Panc1 (cell line): Measurements from ENCODE around the gene MFN1. TPM values are rescaled to one million over a fixed set of nuclear protein-coding genes. Genes with fewer than 3 reads are reported as not detected.

ENCODE experiments used
- ATAC-seq: fragments of 200-7000 bp; cut with Tn5 transposase; 2 replicates; pipeline ENCODE4 v1.9.1; 2020; ENCODE audit warnings: mild to moderate bottlenecking, moderate library complexity
- BruUV-seq: library from RNA; stranded (reverse); fragments of 400-500 nt; replicated peaks from 2 replicates; lab custom pipeline; 2021; lab: Mats Ljungman, UMichigan
- CTCF ChIA-PET: fragments of 300-600 bp; sonication (Branson Sonifier 250); formaldehyde crosslinking; loops from one replicate; lab custom pipeline; 2022; ENCODE audit warnings: antibody characterized with exemption; lab: Charles Lee
- POLR2A ChIA-PET: fragments of 300-600 bp; sonication (Branson Sonifier 250); formaldehyde crosslinking; loops from one replicate; lab custom pipeline; 2022; ENCODE audit warnings: antibody characterized with exemption; lab: Charles Lee
- DNase-seq: peaks from one replicate; pipeline ENCODE4 v3.0.0-alpha.2; 2010; ENCODE audit warnings: low read depth, low spot score
- H3K27ac ChIP-seq: 2 replicates; pipeline ENCODE4 v1.5.1; 2011; ENCODE audit warnings: mild to moderate bottlenecking, low read length, inconsistent platforms
- H3K27me3 ChIP-seq: fragments of 200-500 bp; sonication (Bioruptor generic); 2 replicates; pipeline ENCODE4 v1.6.0; 2014; ENCODE audit warnings: low read length, inconsistent platforms; ENCODE audit not compliant: control insufficient read depth, insufficient read depth
- H3K36me3 ChIP-seq: fragments of 200-500 bp; sonication (Bioruptor generic); 2 replicates; pipeline ENCODE4 v1.5.1; 2014; ENCODE audit warnings: inconsistent platforms, mild to moderate bottlenecking, low read length, moderate library complexity; ENCODE audit not compliant: control insufficient read depth, insufficient read depth
- H3K4me1 ChIP-seq: 2 replicates; pipeline ENCODE4 v1.5.1; 2011; ENCODE audit warnings: inconsistent platforms, mild to moderate bottlenecking, low read length, moderate library complexity; ENCODE audit not compliant: control insufficient read depth, insufficient read depth
- H3K4me3 ChIP-seq, 2 experiments: 2 replicates each; pipeline ENCODE4 v1.5.1; 2011 to 2012; ENCODE audit warnings: low read depth in 2 of 2, low read length in 2 of 2, mild to moderate bottlenecking in 2 of 2, inconsistent platforms in 1 of 2, moderate library complexity in 1 of 2
- H3K9me3 ChIP-seq: fragments of 200-500 bp; sonication (Bioruptor generic); 2 replicates; pipeline ENCODE4 v1.5.1; 2014; ENCODE audit warnings: low read depth, mild to moderate bottlenecking, inconsistent platforms, low read length, moderate library complexity; ENCODE audit not compliant: control insufficient read depth, insufficient read depth
- CTCF ChIP-seq: fragments of 450-650 bp; IDR thresholded peaks from 2 replicates; pipeline ENCODE4 v1.5.1; 2017; ENCODE audit warnings: mild to moderate bottlenecking
- POLR2AphosphoS5 ChIP-seq: IDR thresholded peaks from 2 replicates; pipeline ENCODE4 v1.6.1; 2012; ENCODE audit warnings: mild to moderate bottlenecking, low read depth, low read length, moderate library complexity
- SIN3A ChIP-seq: IDR thresholded peaks from 2 replicates; pipeline ENCODE4 v1.6.1; 2012; ENCODE audit warnings: low read depth, mild to moderate bottlenecking, low read length, moderate library complexity, borderline replicate concordance; ENCODE audit not compliant: insufficient read depth
- TCF7L2 ChIP-seq: IDR thresholded peaks from 2 replicates; pipeline ENCODE4 v1.6.1; 2011; ENCODE audit warnings: mild to moderate bottlenecking, low read depth, low read length, inconsistent platforms
- in situ Hi-C: cut with HindIII; loops from 2 replicates; pipeline ENCODE4 v1.10.0; 2016; ENCODE audit warnings: low sequenced_read_pairs, low pct_unique_long_range_greater_than_20kb
- intact Hi-C: fragments of 100-400 bp; cut with micrococcal nuclease; formaldehyde crosslinking; loops from one replicate; pipeline ENCODE4 v1.10.0; 2022; ENCODE audit not compliant: unreplicated experiment
- total RNA-seq: library from RNA; stranded (reverse); gene quantifications from one replicate; pipeline ENCODE4 v1.2.1, GENCODE V29; 2021; ENCODE audit not compliant: unreplicated experiment
- TF ChIP-seq, protein P1 (sequence below), 2 experiments: IDR thresholded peaks; 2 replicates each; pipeline ENCODE4 v1.6.1; 2011 to 2012; ENCODE audit warnings: low read depth in 2 of 2, control low read depth in 1 of 2, low read length in 1 of 2, mild to moderate bottlenecking in 1 of 2, moderate library complexity in 1 of 2; ENCODE audit not compliant: insufficient read depth in 1 of 2

Gene MFN1
- total RNA-seq, 1 experiment from 2014 or later = 73.5 TPM

GRCh38 chr3:179415377-179415776 lies 67.9 kb downstream of the MFN1 start:
- H3K36me3 ChIP-seq = no peaks in the 10 kb centered on the region
- no peak for ATAC-seq

GRCh38 chr3:179416681-179417080 lies 69.2 kb downstream of the MFN1 start:
- ChIA-PET CTCF (no interaction called here), POLR2A (no interaction called here)
- no peaks in the 10 kb centered on the region for H3K27me3 ChIP-seq
- intact Hi-C loops = no loop called here
- DNase-seq = no peak
- H3K36me3 ChIP-seq = no peaks in the 10 kb centered on the region
- BruUV-seq = no TSS peak
- no peaks in the 10 kb centered on the region for H3K4me1 ChIP-seq
- no peak overlapping the region for H3K27ac ChIP-seq
- no peak for TF ChIP-seq CTCF
- TF ChIP-seq SIN3A = no peak
- TF ChIP-seq TCF7L2 = no peak
- TF ChIP-seq, protein P1, sequence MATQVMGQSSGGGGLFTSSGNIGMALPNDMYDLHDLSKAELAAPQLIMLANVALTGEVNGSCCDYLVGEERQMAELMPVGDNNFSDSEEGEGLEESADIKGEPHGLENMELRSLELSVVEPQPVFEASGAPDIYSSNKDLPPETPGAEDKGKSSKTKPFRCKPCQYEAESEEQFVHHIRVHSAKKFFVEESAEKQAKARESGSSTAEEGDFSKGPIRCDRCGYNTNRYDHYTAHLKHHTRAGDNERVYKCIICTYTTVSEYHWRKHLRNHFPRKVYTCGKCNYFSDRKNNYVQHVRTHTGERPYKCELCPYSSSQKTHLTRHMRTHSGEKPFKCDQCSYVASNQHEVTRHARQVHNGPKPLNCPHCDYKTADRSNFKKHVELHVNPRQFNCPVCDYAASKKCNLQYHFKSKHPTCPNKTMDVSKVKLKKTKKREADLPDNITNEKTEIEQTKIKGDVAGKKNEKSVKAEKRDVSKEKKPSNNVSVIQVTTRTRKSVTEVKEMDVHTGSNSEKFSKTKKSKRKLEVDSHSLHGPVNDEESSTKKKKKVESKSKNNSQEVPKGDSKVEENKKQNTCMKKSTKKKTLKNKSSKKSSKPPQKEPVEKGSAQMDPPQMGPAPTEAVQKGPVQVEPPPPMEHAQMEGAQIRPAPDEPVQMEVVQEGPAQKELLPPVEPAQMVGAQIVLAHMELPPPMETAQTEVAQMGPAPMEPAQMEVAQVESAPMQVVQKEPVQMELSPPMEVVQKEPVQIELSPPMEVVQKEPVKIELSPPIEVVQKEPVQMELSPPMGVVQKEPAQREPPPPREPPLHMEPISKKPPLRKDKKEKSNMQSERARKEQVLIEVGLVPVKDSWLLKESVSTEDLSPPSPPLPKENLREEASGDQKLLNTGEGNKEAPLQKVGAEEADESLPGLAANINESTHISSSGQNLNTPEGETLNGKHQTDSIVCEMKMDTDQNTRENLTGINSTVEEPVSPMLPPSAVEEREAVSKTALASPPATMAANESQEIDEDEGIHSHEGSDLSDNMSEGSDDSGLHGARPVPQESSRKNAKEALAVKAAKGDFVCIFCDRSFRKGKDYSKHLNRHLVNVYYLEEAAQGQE (IDR thresholded peaks at IDR 0.05; ENCODE audit: insufficient read depth in 1 of 2, low read depth in 2 of 2, low read length in 1 of 2) = no peak
- no peak for TF ChIP-seq POLR2AphosphoS5
- no peaks in the 10 kb centered on the region for H3K9me3 ChIP-seq
- ATAC-seq = no peak
- H3K4me3 ChIP-seq = no peak overlapping the region
- in situ Hi-C loops = no loop called here

More at GRCh38 chr3:179415377-179415776, 67.9 kb downstream of the MFN1 start:
- no peaks in the 10 kb centered on the region for H3K27me3 ChIP-seq
- no peak overlapping the region for H3K27ac ChIP-seq
- H3K9me3 ChIP-seq = no peaks in the 10 kb centered on the region
- intact Hi-C loops = no loop called here
- in situ Hi-C loops = no loop called here
- ChIA-PET POLR2A (no interaction called here), CTCF (no interaction called here)
- no TSS peak for BruUV-seq
- no peak for DNase-seq
- no peak for TF ChIP-seq CTCF
- TF ChIP-seq TCF7L2 = no peak
- TF ChIP-seq, protein P1 (IDR thresholded peaks at IDR 0.05; ENCODE audit: insufficient read depth in 1 of 2, low read depth in 2 of 2, low read length in 1 of 2) = no peak
- TF ChIP-seq SIN3A = no peak
- no peak for TF ChIP-seq POLR2AphosphoS5
- no peaks in the 10 kb centered on the region for H3K4me1 ChIP-seq
- no peak overlapping the region for H3K4me3 ChIP-seq
